A673 (cell line): ENCODE data around the gene ATXN10.

Source experiments
- EZH2 ChIP-seq: fragments of 200-600 bp; sonication (generic); IDR thresholded peaks from 2 replicates; pipeline ENCODE4 v1.6.1; 2017; ENCODE audit warnings: borderline replicate concordance, low read depth, mild to moderate bottlenecking, mixed read lengths, antibody characterized with exemption, low read length; ENCODE audit not compliant: poor library complexity, severe bottlenecking
- TF ChIP-seq, protein P1 (sequence below): fragments of 300-800, 200-600 bp; sonication (generic); conservative IDR thresholded peaks from 2 replicates; pipeline ENCODE4 v1.5.1; 2017; ENCODE audit warnings: low read depth, mild to moderate bottlenecking, antibody characterized with exemption, low read length, moderate library complexity, mixed read lengths

GRCh38 chr22:45680932-45681700 is 9.5 kb downstream of the ATXN10 start:
- TF ChIP-seq, protein P1, sequence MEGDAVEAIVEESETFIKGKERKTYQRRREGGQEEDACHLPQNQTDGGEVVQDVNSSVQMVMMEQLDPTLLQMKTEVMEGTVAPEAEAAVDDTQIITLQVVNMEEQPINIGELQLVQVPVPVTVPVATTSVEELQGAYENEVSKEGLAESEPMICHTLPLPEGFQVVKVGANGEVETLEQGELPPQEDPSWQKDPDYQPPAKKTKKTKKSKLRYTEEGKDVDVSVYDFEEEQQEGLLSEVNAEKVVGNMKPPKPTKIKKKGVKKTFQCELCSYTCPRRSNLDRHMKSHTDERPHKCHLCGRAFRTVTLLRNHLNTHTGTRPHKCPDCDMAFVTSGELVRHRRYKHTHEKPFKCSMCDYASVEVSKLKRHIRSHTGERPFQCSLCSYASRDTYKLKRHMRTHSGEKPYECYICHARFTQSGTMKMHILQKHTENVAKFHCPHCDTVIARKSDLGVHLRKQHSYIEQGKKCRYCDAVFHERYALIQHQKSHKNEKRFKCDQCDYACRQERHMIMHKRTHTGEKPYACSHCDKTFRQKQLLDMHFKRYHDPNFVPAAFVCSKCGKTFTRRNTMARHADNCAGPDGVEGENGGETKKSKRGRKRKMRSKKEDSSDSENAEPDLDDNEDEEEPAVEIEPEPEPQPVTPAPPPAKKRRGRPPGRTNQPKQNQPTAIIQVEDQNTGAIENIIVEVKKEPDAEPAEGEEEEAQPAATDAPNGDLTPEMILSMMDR = no peak
- no peak for TF ChIP-seq EZH2
